Subcutaneous adipose tissue (tissue), 4 donors: Measurements from ENCODE around the gene OXSM. TPM values are rescaled to one million over a fixed set of nuclear protein-coding genes. Genes with fewer than 3 reads are reported as not detected.

Source experiments
- CTCF ChIP-seq: fragments of 450-650 bp; IDR thresholded peaks from one replicate; pipeline ENCODE4 v1.5.1; 2016; ENCODE audit warnings: low read depth, mild to moderate bottlenecking, control low read depth, antibody characterized with exemption, moderate library complexity
- total RNA-seq, 4 donors: library from RNA; depleted of rRNA; stranded (reverse); fragments of >200 nt; gene quantifications; one replicate each; pipeline ENCODE4 v1.1.0, GENCODE V29; 2016

OXSM gene
- total RNA-seq, 4 donors from 2014 or later, result 5.2 to 9.2 (median 7.0) TPM

- TF ChIP-seq CTCF, result no peak
Observed at GRCh38 chr3:25837038-25837437, 47.1 kb downstream of the OXSM start.

GRCh38 chr3:25840099-25840498, 50.2 kb downstream of the OXSM start:
- no peak for TF ChIP-seq CTCF

- TF ChIP-seq CTCF, result no peak
Observed at GRCh38 chr3:25843332-25843731, 53.4 kb downstream of the OXSM start.

Other genes with a start within 250 kb of the OXSM start
- gene TOP2B, start 125.2 kb upstream of the OXSM start, total RNA-seq, result 100 to 1,000 TPM in 1 of 4 donors, 10 to 100 TPM in 3; 83.5 to 126 (median 87.0) TPM
- gene NGLY1, start 6.6 kb upstream of the OXSM start, total RNA-seq, result 10 to 100 TPM; 31.6 to 39.3 (median 37.2) TPM